IMR-90 (cell line): ENCODE measurements around the gene CARD19. TPM values are rescaled to one million over a fixed set of nuclear protein-coding genes. Genes with fewer than 3 reads are reported as not detected.

ENCODE experiments used
- ATAC-seq: fragments of 200-7000 bp; cut with Tn5 transposase; 2 replicates; pipeline ENCODE4 v1.9.1; 2020; ENCODE audit warnings: low read depth, mild to moderate bottlenecking, moderate library complexity
- BruUV-seq: library from RNA; stranded (reverse); fragments of 400-500 nt; replicated peaks from 2 replicates; lab custom pipeline; 2021; lab: Mats Ljungman, UMichigan
- CTCF ChIA-PET: fragments of 300-600 bp; formaldehyde crosslinking; extraction: SDS; loops from one replicate; lab custom pipeline; 2021; ENCODE audit warnings: antibody characterized with exemption; lab: Yijun Ruan, JAX
- POLR2A ChIA-PET: fragments of 300-600 bp; sonication (Branson Sonifier 250); formaldehyde crosslinking; loops from one replicate; lab custom pipeline; 2022; ENCODE audit warnings: antibody characterized with exemption; ENCODE audit not compliant: unreplicated experiment; lab: Charles Lee
- DNase-seq: peaks from one replicate; pipeline ENCODE4 v3.0.0; 2013
- H2AFZ ChIP-seq: replicated peaks from 2 replicates; pipeline ENCODE3; 2013; ENCODE audit warnings: low read length, mild to moderate bottlenecking; ENCODE audit not compliant: poor library complexity
- H2AK5ac ChIP-seq: 2 replicates; pipeline ENCODE4 v1.6.1; 2013; ENCODE audit warnings: low read depth, low read length, inconsistent platforms
- H2AK9ac ChIP-seq: replicated peaks from 2 replicates; pipeline ENCODE3; 2013; ENCODE audit warnings: mild to moderate bottlenecking, low read depth, low read length, moderate library complexity; ENCODE audit not compliant: poor library complexity
- H2BK120ac ChIP-seq: 2 replicates; pipeline ENCODE4 v1.6.1; 2013; ENCODE audit warnings: low read depth, low read length, inconsistent platforms
- H2BK15ac ChIP-seq: 3 replicates; pipeline ENCODE4 v1.6.1; 2013; ENCODE audit warnings: low read depth, low read length, inconsistent platforms
- H2BK20ac ChIP-seq: 2 replicates; pipeline ENCODE4 v1.6.1; 2013; ENCODE audit warnings: low read depth, mild to moderate bottlenecking, inconsistent platforms, low read length, moderate library complexity
- H2BK5ac ChIP-seq: 2 replicates; pipeline ENCODE4 v1.6.1; 2013; ENCODE audit warnings: mild to moderate bottlenecking, low read depth, low read length, inconsistent platforms; ENCODE audit not compliant: poor library complexity, severe bottlenecking
- H3K14ac ChIP-seq: replicated peaks from 2 replicates; pipeline ENCODE4 v1.6.1; 2013; ENCODE audit warnings: low read depth, low read length, inconsistent platforms
- H3K18ac ChIP-seq: 2 replicates; pipeline ENCODE4 v1.6.1; 2013; ENCODE audit warnings: low read depth, low read length, control low read depth
- H3K23ac ChIP-seq: 2 replicates; pipeline ENCODE4 v1.6.1; 2013; ENCODE audit warnings: low read depth, low read length, inconsistent platforms
- H3K27ac ChIP-seq: 2 replicates; pipeline ENCODE4 v1.5.1; 2013; ENCODE audit warnings: mild to moderate bottlenecking, control low read depth, low read length; ENCODE audit not compliant: insufficient read depth
- H3K27me3 ChIP-seq: 2 replicates; pipeline ENCODE4 v1.6.1; 2013; ENCODE audit warnings: low read length; ENCODE audit not compliant: control insufficient read depth, insufficient read depth
- H3K36me3 ChIP-seq: 2 replicates; pipeline ENCODE4 v1.6.1; 2013; ENCODE audit warnings: low read length, mixed read lengths; ENCODE audit not compliant: control insufficient read depth, insufficient read depth
- H3K4ac ChIP-seq: 2 replicates; pipeline ENCODE4 v1.6.1; 2013; ENCODE audit warnings: low read depth, low read length, inconsistent platforms
- H3K4me1 ChIP-seq: 2 replicates; pipeline ENCODE4 v1.6.1; 2013; ENCODE audit warnings: low read length, mixed read lengths; ENCODE audit not compliant: control insufficient read depth, insufficient read depth
- H3K4me2 ChIP-seq: 2 replicates; pipeline ENCODE4 v1.6.1; 2013; ENCODE audit warnings: low read depth, mild to moderate bottlenecking, control low read depth, low read length, moderate library complexity
- H3K4me3 ChIP-seq: 2 replicates; pipeline ENCODE4 v1.5.1; 2013; ENCODE audit warnings: low read depth, mild to moderate bottlenecking, control low read depth, low read length, moderate library complexity; ENCODE audit not compliant: insufficient read depth
- H3K56ac ChIP-seq: 2 replicates; pipeline ENCODE4 v1.6.1; 2013; ENCODE audit warnings: low read length, inconsistent platforms; ENCODE audit not compliant: insufficient read depth; ENCODE audit errors: extremely low read depth
- H3K79me1 ChIP-seq, 2 experiments: 2 replicates each; pipeline ENCODE4 v1.6.1; 2013; ENCODE audit warnings: low read length in 2 of 2, inconsistent platforms in 1 of 2, low read depth in 1 of 2
- H3K9ac ChIP-seq: 2 replicates; pipeline ENCODE4 v1.6.1; 2013; ENCODE audit warnings: low read depth, low read length, control low read depth
- H3K9me1 ChIP-seq: 2 replicates; pipeline ENCODE4 v1.6.1; 2013; ENCODE audit warnings: low read length, inconsistent platforms; ENCODE audit not compliant: insufficient read depth
- H3K9me3 ChIP-seq: 2 replicates; pipeline ENCODE4 v1.6.1; 2013; ENCODE audit warnings: low read length; ENCODE audit not compliant: control insufficient read depth, insufficient read depth
- H4K20me1 ChIP-seq: 2 replicates; pipeline ENCODE4 v1.6.1; 2013; ENCODE audit warnings: low read length, inconsistent platforms; ENCODE audit not compliant: insufficient read depth
- H4K5ac ChIP-seq: 2 replicates; pipeline ENCODE4 v1.6.1; 2013; ENCODE audit warnings: mild to moderate bottlenecking, low read depth, low read length, control low read depth
- H4K8ac ChIP-seq, 2 experiments: 2 replicates each; pipeline ENCODE4 v1.6.1; 2013; ENCODE audit warnings: low read depth in 2 of 2, low read length in 2 of 2, control low read depth in 1 of 2, inconsistent platforms in 1 of 2
- H4K91ac ChIP-seq: 2 replicates; pipeline ENCODE4 v1.6.1; 2013; ENCODE audit warnings: low read depth, low read length, inconsistent platforms; ENCODE audit not compliant: insufficient read depth
- BHLHE40 ChIP-seq: fragments of 150-350 bp; IDR thresholded peaks from 2 replicates; pipeline ENCODE4 v1.6.1; 2016; ENCODE audit warnings: mild to moderate bottlenecking, low read depth, low read length
- CEBPB ChIP-seq: IDR thresholded peaks from 2 replicates; pipeline ENCODE4 v1.6.1; 2012; ENCODE audit warnings: low read depth, low read length, improper control_type of control experiment
- CHD1 ChIP-seq: IDR thresholded peaks from 2 replicates; pipeline ENCODE4 v1.6.1; 2012; ENCODE audit warnings: low read depth, low read length, improper control_type of control experiment
- FOS ChIP-seq: fragments of 150-350 bp; IDR thresholded peaks from 2 replicates; pipeline ENCODE4 v1.6.1; 2016; ENCODE audit warnings: low read depth, low read length
- MAFK ChIP-seq: IDR thresholded peaks from 2 replicates; pipeline ENCODE4 v1.6.1; 2012; ENCODE audit warnings: low read depth, low read length, improper control_type of control experiment
- MAZ ChIP-seq: IDR thresholded peaks from 2 replicates; pipeline ENCODE4 v1.6.1; 2012; ENCODE audit warnings: low read depth, mild to moderate bottlenecking, low read length, improper control_type of control experiment, moderate library complexity, borderline replicate concordance
- MXI1 ChIP-seq: IDR thresholded peaks from 2 replicates; pipeline ENCODE4 v1.6.1; 2012; ENCODE audit warnings: low read depth, mild to moderate bottlenecking, low read length, moderate library complexity, borderline replicate concordance
- NFE2L2 ChIP-seq: fragments of 150-350 bp; IDR thresholded peaks from 2 replicates; pipeline ENCODE4 v1.6.1; 2016; ENCODE audit warnings: low read depth, mild to moderate bottlenecking, low read length
- POLR2A ChIP-seq: IDR thresholded peaks from 2 replicates; pipeline ENCODE4 v1.6.1; 2012; ENCODE audit warnings: mild to moderate bottlenecking, low read depth, low read length
- RAD21 ChIP-seq: IDR thresholded peaks from 2 replicates; pipeline ENCODE4 v1.6.1; 2012; ENCODE audit warnings: low read length, improper control_type of control experiment
- RCOR1 ChIP-seq: IDR thresholded peaks from 2 replicates; pipeline ENCODE4 v1.6.1; 2012; ENCODE audit warnings: mild to moderate bottlenecking, low read length, improper control_type of control experiment; ENCODE audit not compliant: insufficient replicate concordance
- RFX5 ChIP-seq: IDR thresholded peaks from 2 replicates; pipeline ENCODE4 v1.8.0; 2012; ENCODE audit warnings: low read depth, mild to moderate bottlenecking, low read length, moderate library complexity
- SMC3 ChIP-seq: fragments of 150-350 bp; IDR thresholded peaks from 2 replicates; pipeline ENCODE4 v1.6.1; 2016; ENCODE audit warnings: low read depth, mild to moderate bottlenecking, antibody characterized with exemption, low read length, moderate library complexity
- WGBS, 2 experiments: methylation state at CpG; one replicate each; pipeline versions ENCODE4 v1.1.5 to v1.1.7; 2013; ENCODE audit warnings: missing lambda C conversion rate in 2 of 2; ENCODE audit not compliant: insufficient read length in 1 of 2; ENCODE audit errors: extremely low coverage in 2 of 2; 5-methylcytosine and 5-hydroxymethylcytosine counted together
- dilution Hi-C: fragments of 300-500 bp; cut with HindIII; formaldehyde crosslinking; loops from one replicate; pipeline ENCODE4 v1.14.3; 2018; ENCODE audit warnings: low sequenced_read_pairs; ENCODE audit not compliant: unreplicated experiment
- in situ Hi-C: fragments of 300-500 bp; cut with MboI; formaldehyde crosslinking; loops from 3 replicates; pipeline ENCODE4 v1.14.3; 2019; ENCODE audit warnings: low sequenced_read_pairs, inconsistent platforms, mixed read lengths
- intact Hi-C: fragments of 100-400 bp; cut with micrococcal nuclease; formaldehyde crosslinking; loops from 2 replicates; pipeline ENCODE4 v1.10.0; 2022
- polyA plus RNA-seq, 3 experiments: library from polyadenylated mRNA; depleted of rRNA; stranded (reverse); fragments of >200 nt; gene quantifications; 2 replicates each; pipeline ENCODE4 v1.2.3, GENCODE V29; 2012; ENCODE audit warnings: low replicate concordance in 1 of 3
- total RNA-seq: library from RNA; depleted of rRNA; stranded (reverse); fragments of >200 nt; gene quantifications from 2 replicates; pipeline ENCODE4 v1.2.3, GENCODE V29; 2012
- TF ChIP-seq, protein P1 (sequence below): conservative IDR thresholded peaks from 2 replicates; pipeline ENCODE4 v1.5.1; 2012; ENCODE audit warnings: mild to moderate bottlenecking, low read depth, low read length, improper control_type of control experiment
- TF ChIP-seq, protein P2 (sequence below): fragments of 150-350 bp; IDR thresholded peaks from 2 replicates; pipeline ENCODE4 v1.6.1; 2016; ENCODE audit warnings: low read depth, mild to moderate bottlenecking, low read length, moderate library complexity, borderline replicate concordance
- TF ChIP-seq, protein P3 (sequence below): fragments of 150-350 bp; IDR thresholded peaks from 2 replicates; pipeline ENCODE4 v1.6.1; 2017; ENCODE audit warnings: mild to moderate bottlenecking, antibody characterized with exemption, low read length, low read depth

The CARD19 gene
- total and polyA plus RNA-seq, 2 of the 4 experiments (the other 2 are of a cell fraction) = 17.4 to 111 TPM

DNA sequence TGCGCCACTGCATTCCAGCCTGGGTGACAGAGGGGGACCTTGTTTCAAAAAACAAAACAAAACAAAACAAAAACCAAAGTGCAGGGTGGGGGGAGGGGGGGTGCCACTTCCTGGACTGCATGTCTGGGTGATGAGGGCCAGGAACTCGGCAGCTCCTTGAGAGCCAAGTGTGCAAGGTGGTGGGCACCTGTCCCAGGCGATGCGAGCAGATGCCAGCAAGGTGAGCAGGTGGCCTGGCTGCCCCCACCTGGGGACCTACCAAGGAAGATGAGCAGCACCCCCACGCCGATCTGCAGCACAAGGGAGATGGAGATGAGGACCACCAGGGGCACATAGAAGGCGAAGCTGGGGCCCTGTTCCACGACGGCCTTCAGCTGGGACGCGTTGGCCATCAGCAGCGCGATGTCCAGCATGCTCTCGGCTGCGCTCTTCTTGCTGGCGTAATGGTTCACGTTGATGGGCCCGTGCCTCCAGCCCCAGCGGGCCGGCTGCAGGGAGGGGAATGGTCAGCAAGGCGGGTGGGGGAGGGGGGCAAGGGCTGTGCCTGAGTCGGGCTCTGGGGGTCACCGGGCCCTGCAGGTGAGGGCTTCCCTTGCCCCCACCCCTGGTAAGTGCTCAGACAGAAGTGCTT is 30.2 kb downstream of the CARD19 start:
- Histone ChIP-seq H3K4me2 (no peak overlapping the region), H3K9me3 (no peaks in the 10 kb centered on the region), H3K56ac (no peak overlapping the region), H4K20me1 (peaks cover 26% of the 10 kb centered on the region), H2BK5ac (no peak overlapping the region), H2AK5ac (no peak overlapping the region), H2BK20ac (no peak overlapping the region), H2AK9ac (peak overlapping the region; percentile 56), H2AFZ (no peak overlapping the region), H3K4me1 (peaks cover 19% of the 10 kb centered on the region), H3K27ac (no peak overlapping the region), H3K79me1 (peaks cover 13 to 61% of the 10 kb centered on the region in 2 experiments), H3K18ac (no peak overlapping the region), H4K91ac (no peak overlapping the region), H3K4me3 (no peak overlapping the region), H4K5ac (no peak overlapping the region), H2BK15ac (no peak overlapping the region), H3K4ac (no peak overlapping the region; the same call in 1 of the 2 replicates), H3K9me1 (peaks cover 13% of the 10 kb centered on the region; the same call in 1 of the 2 replicates), H3K23ac (no peak overlapping the region), H3K9ac (no peak overlapping the region), H3K36me3 (peaks cover 22% of the 10 kb centered on the region), H3K14ac (no peak overlapping the region), H3K27me3 (no peaks in the 10 kb centered on the region), H2BK120ac (no peak overlapping the region), H4K8ac (no peak overlapping the region)
- intact Hi-C loops = no loop called here
- WGBS, 2 experiments = 92% methylated on average over 11 of the region's 23 CpGs; no CpG with 5 or more reads in 1 of the 2 experiments
- ChIA-PET CTCF (interaction anchor here (0.9 kb wide), 1 partner anchor 18 kb away, joined by 5 read pairs; no protein-coding TSS in a partner anchor), POLR2A (no interaction called here)
- in situ Hi-C loops = no loop called here
- dilution Hi-C loops = no loop called here
- DNase-seq = no peak
- BruUV-seq = no TSS peak
- ATAC-seq = no peak
- TF ChIP-seq MAFK (no peak), MAZ (no peak), CHD1 (no peak), FOS (no peak), RFX5 (no peak), MXI1 (no peak), BHLHE40 (no peak), RAD21 (no peak), POLR2A (no peak), SMC3 (no peak), CEBPB (no peak), NFE2L2 (no peak), RCOR1 (no peak)
- TF ChIP-seq, protein P1, sequence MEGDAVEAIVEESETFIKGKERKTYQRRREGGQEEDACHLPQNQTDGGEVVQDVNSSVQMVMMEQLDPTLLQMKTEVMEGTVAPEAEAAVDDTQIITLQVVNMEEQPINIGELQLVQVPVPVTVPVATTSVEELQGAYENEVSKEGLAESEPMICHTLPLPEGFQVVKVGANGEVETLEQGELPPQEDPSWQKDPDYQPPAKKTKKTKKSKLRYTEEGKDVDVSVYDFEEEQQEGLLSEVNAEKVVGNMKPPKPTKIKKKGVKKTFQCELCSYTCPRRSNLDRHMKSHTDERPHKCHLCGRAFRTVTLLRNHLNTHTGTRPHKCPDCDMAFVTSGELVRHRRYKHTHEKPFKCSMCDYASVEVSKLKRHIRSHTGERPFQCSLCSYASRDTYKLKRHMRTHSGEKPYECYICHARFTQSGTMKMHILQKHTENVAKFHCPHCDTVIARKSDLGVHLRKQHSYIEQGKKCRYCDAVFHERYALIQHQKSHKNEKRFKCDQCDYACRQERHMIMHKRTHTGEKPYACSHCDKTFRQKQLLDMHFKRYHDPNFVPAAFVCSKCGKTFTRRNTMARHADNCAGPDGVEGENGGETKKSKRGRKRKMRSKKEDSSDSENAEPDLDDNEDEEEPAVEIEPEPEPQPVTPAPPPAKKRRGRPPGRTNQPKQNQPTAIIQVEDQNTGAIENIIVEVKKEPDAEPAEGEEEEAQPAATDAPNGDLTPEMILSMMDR = no peak
- TF ChIP-seq, protein P2, sequence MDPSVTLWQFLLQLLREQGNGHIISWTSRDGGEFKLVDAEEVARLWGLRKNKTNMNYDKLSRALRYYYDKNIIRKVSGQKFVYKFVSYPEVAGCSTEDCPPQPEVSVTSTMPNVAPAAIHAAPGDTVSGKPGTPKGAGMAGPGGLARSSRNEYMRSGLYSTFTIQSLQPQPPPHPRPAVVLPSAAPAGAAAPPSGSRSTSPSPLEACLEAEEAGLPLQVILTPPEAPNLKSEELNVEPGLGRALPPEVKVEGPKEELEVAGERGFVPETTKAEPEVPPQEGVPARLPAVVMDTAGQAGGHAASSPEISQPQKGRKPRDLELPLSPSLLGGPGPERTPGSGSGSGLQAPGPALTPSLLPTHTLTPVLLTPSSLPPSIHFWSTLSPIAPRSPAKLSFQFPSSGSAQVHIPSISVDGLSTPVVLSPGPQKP = no peak
- TF ChIP-seq, protein P3, sequence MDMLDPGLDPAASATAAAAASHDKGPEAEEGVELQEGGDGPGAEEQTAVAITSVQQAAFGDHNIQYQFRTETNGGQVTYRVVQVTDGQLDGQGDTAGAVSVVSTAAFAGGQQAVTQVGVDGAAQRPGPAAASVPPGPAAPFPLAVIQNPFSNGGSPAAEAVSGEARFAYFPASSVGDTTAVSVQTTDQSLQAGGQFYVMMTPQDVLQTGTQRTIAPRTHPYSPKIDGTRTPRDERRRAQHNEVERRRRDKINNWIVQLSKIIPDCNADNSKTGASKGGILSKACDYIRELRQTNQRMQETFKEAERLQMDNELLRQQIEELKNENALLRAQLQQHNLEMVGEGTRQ = no peak
